SK-N-SH (cell line): Measurements from ENCODE around the gene BNIP3. TPM values are rescaled to one million over a fixed set of nuclear protein-coding genes. Genes with fewer than 3 reads are reported as not detected.

Experiments used
- CTCF ChIA-PET: fragments of 300-600, 350-600 bp; formaldehyde crosslinking; extraction: SDS; loops from one replicate; lab custom pipeline; 2021; lab: Yijun Ruan, JAX
- POLR2A ChIA-PET: fragments of 350-600 bp; sonication (Branson Sonifier 250); formaldehyde crosslinking; extraction: SDS; loops from one replicate; lab custom pipeline; 2020; ENCODE audit warnings: antibody characterized with exemption, inconsistent platforms; lab: Yijun Ruan, JAX
- DNase-seq: peaks from one replicate; pipeline ENCODE4 v3.0.0; 2012
- H2AFZ ChIP-seq: fragments of 200-600 bp; sonication (generic); 2 replicates; pipeline ENCODE4 v1.8.1; 2016; ENCODE audit warnings: antibody characterized with exemption, mild to moderate bottlenecking, low read depth
- H3F3A ChIP-seq: fragments of 200-600 bp; sonication (generic); replicated peaks from 2 replicates; pipeline ENCODE3; 2016; ENCODE audit warnings: antibody characterized with exemption, mild to moderate bottlenecking; ENCODE audit not compliant: insufficient read depth
- H3K27ac ChIP-seq, 2 experiments: fragments of 200-500 bp in 1 of 2; fragments of 200-600 bp in 1 of 2; sonication (Bioruptor generic) in 1 of 2; sonication (generic), shearing (Covaris generic) in 1 of 2; 2 replicates each; pipeline versions ENCODE4 v1.5.1 to v1.6.1; 2014 to 2016; ENCODE audit warnings: low read depth in 2 of 2, inconsistent platforms in 1 of 2, low read length in 1 of 2, mild to moderate bottlenecking in 1 of 2, mixed read lengths in 1 of 2
- H3K27me3 ChIP-seq: fragments of 200-600 bp; sonication (generic), shearing (Covaris generic); 2 replicates; pipeline ENCODE4 v1.6.1; 2016; ENCODE audit warnings: mixed run types; ENCODE audit not compliant: insufficient read depth
- H3K36me3 ChIP-seq, 2 experiments: fragments of 200-500 bp in 1 of 2; fragments of 200-600 bp in 1 of 2; sonication (Bioruptor generic) in 1 of 2; sonication (generic) in 1 of 2; replicated peaks in 1 of 2; 2 replicates each; pipeline versions ENCODE3 to v1.5.1; 2014 to 2016; ENCODE audit warnings: low read length in 1 of 2, mild to moderate bottlenecking in 1 of 2; ENCODE audit not compliant: insufficient read depth in 2 of 2, control insufficient read depth in 1 of 2
- H3K4me1 ChIP-seq, 2 experiments: fragments of 200-500 bp in 1 of 2; fragments of 200-600 bp in 1 of 2; sonication (Bioruptor generic) in 1 of 2; sonication (generic), shearing (Covaris generic) in 1 of 2; 2 replicates each; pipeline versions ENCODE4 v1.5.1 to v1.6.1; 2014 to 2016; ENCODE audit warnings: low read depth in 1 of 2, low read length in 1 of 2, mixed run types in 1 of 2; ENCODE audit not compliant: insufficient read depth in 2 of 2, control insufficient read depth in 1 of 2
- H3K4me2 ChIP-seq: fragments of 200-600 bp; sonication (generic), shearing (Covaris generic); 2 replicates; pipeline ENCODE4 v1.6.1; 2017; ENCODE audit warnings: mixed run types
- H3K4me3 ChIP-seq, 2 experiments: fragments of 200-500 bp in 1 of 2; fragments of 200-600 bp in 1 of 2; sonication (Bioruptor generic) in 1 of 2; sonication (generic), shearing (Covaris generic) in 1 of 2; 2 replicates each; pipeline versions ENCODE4 v1.5.1 to v1.8.1; 2014 to 2016; ENCODE audit warnings: low read depth in 2 of 2, inconsistent platforms in 1 of 2, low read length in 1 of 2, mild to moderate bottlenecking in 1 of 2, mixed read lengths in 1 of 2, moderate library complexity in 1 of 2
- H3K79me2 ChIP-seq: fragments of 200-600 bp; sonication (generic); 2 replicates; pipeline ENCODE4 v1.8.1; 2017; ENCODE audit warnings: mild to moderate bottlenecking; ENCODE audit not compliant: insufficient read depth
- H3K9ac ChIP-seq: fragments of 200-600 bp; sonication (generic); 2 replicates; pipeline ENCODE4 v1.6.1; 2017; ENCODE audit warnings: mixed run types
- H3K9me2 ChIP-seq: fragments of 200-600 bp; sonication (generic); 2 replicates; pipeline ENCODE4 v1.6.1; 2017; ENCODE audit warnings: mixed run types
- H3K9me3 ChIP-seq: fragments of 200-600 bp; sonication (generic); 2 replicates; pipeline ENCODE4 v1.6.1; 2017; ENCODE audit warnings: mixed run types, mild to moderate bottlenecking, moderate library complexity
- H4K20me1 ChIP-seq: fragments of 200-600 bp; sonication (generic); 2 replicates; pipeline ENCODE4 v1.6.1; 2017; ENCODE audit warnings: mild to moderate bottlenecking, mixed run types; ENCODE audit not compliant: insufficient read depth
- CHD2 ChIP-seq: fragments of 150-350 bp; IDR thresholded peaks from 2 replicates; pipeline ENCODE4 v1.6.1; 2018; ENCODE audit warnings: low read length; ENCODE audit not compliant: partially characterized antibody
- EP300 ChIP-seq, 2 experiments: IDR thresholded peaks; 2 replicates each; pipeline versions ENCODE4 v1.4.0 to v1.6.1; 2012; ENCODE audit warnings: borderline replicate concordance in 1 of 2, low read depth in 1 of 2, low read length in 1 of 2
- EZH2phosphoT487 ChIP-seq: fragments of 200-600 bp; sonication (generic); IDR thresholded peaks from 2 replicates; pipeline ENCODE4 v1.6.1; 2017; ENCODE audit warnings: low read depth, mixed run types, mild to moderate bottlenecking, antibody characterized with exemption, moderate library complexity, borderline replicate concordance
- FOSL2 ChIP-seq: IDR thresholded peaks from 2 replicates; pipeline ENCODE4 v1.4.0; 2012; ENCODE audit warnings: low read depth, mild to moderate bottlenecking, moderate library complexity, borderline replicate concordance
- FOXJ3 ChIP-seq: sonication (generic); formaldehyde crosslinking; IDR thresholded peaks from 2 replicates; pipeline ENCODE4 v1.5.1; 2020; ENCODE audit warnings: mild to moderate bottlenecking, missing genetic modification reagents
- FOXM1 ChIP-seq: IDR thresholded peaks from 2 replicates; pipeline ENCODE4 v1.4.0; 2012; ENCODE audit warnings: low read depth, mild to moderate bottlenecking
- GABPA ChIP-seq: IDR thresholded peaks from 2 replicates; pipeline ENCODE4 v1.4.0; 2012; ENCODE audit warnings: low read depth, mild to moderate bottlenecking
- GATA2 ChIP-seq: sonication (generic); formaldehyde crosslinking; IDR thresholded peaks from 2 replicates; pipeline ENCODE4 v1.5.0; 2020; ENCODE audit warnings: mild to moderate bottlenecking, missing genetic modification reagents
- IRF3 ChIP-seq: fragments of 150-350 bp; IDR thresholded peaks from 2 replicates; pipeline ENCODE4 v1.6.1; 2016; ENCODE audit warnings: mild to moderate bottlenecking, low read depth, low read length
- NFIC ChIP-seq: IDR thresholded peaks from 2 replicates; pipeline ENCODE4 v1.4.0; 2012; ENCODE audit warnings: borderline replicate concordance
- NRF1 ChIP-seq: IDR thresholded peaks from 2 replicates; pipeline ENCODE4 v1.6.1; 2012; ENCODE audit warnings: low read depth, mild to moderate bottlenecking, low read length
- PBX3 ChIP-seq: IDR thresholded peaks from 2 replicates; pipeline ENCODE4; 2012
- POLR2AphosphoS5 ChIP-seq: IDR thresholded peaks from 2 replicates; pipeline ENCODE4 v1.6.1; 2012; ENCODE audit warnings: low read depth, low read length
- RAD21 ChIP-seq: IDR thresholded peaks from 2 replicates; pipeline ENCODE4 v1.6.1; 2012; ENCODE audit warnings: mild to moderate bottlenecking, low read length
- RCOR1 ChIP-seq: fragments of 150-350 bp; IDR thresholded peaks from 2 replicates; pipeline ENCODE4 v1.6.1; 2017; ENCODE audit warnings: antibody characterized with exemption, low read length
- REST ChIP-seq: IDR thresholded peaks from 2 replicates; pipeline ENCODE4 v1.6.1; 2012; ENCODE audit warnings: mild to moderate bottlenecking, low read depth, low read length, moderate library complexity
- RFX5 ChIP-seq: IDR thresholded peaks from 2 replicates; pipeline ENCODE4 v1.6.1; 2012; ENCODE audit warnings: mild to moderate bottlenecking, improper control_type of control experiment, low read length
- SIN3A ChIP-seq: IDR thresholded peaks from 2 replicates; pipeline ENCODE4 v1.6.1; 2012; ENCODE audit warnings: low read depth, mild to moderate bottlenecking, low read length, moderate library complexity, borderline replicate concordance
- SMC3 ChIP-seq: IDR thresholded peaks from 2 replicates; pipeline ENCODE4 v1.6.1; 2012; ENCODE audit warnings: low read depth, low read length, improper control_type of control experiment
- TCF12 ChIP-seq: IDR thresholded peaks from 2 replicates; pipeline ENCODE4 v1.4.0; 2012
- USF1 ChIP-seq: IDR thresholded peaks from 2 replicates; pipeline ENCODE4 v1.4.0; 2012; ENCODE audit warnings: low read depth, borderline replicate concordance
- WGBS: methylation state at CpG from one replicate; pipeline ENCODE4 v1.1.6; 2017; ENCODE audit warnings: low lambda C conversion rate; 5-methylcytosine and 5-hydroxymethylcytosine counted together
- polyA plus RNA-seq, 3 experiments: library from polyadenylated mRNA; depleted of rRNA; stranded (reverse); fragments of >200 nt; gene quantifications; 2 replicates each; pipeline ENCODE4 v1.2.3, GENCODE V29; 2012

The BNIP3 gene
- polyA plus RNA-seq, 1 of the 3 experiments (the other 2 are of a cell fraction) = 40.3 TPM

- Histone ChIP-seq H4K20me1 (no peaks in the 10 kb centered on the region), H3K27me3 (no peaks in the 10 kb centered on the region), H3K9ac (no peak overlapping the region), H3K4me1 (no peaks in the 10 kb centered on the region; a peak in 1 of 4 replicates), H3K9me3 (no peaks in the 10 kb centered on the region), H3K4me2 (no peak overlapping the region), H3K36me3 (no peaks in the 10 kb centered on the region), H2AFZ (no peak overlapping the region), H3K27ac (no peak overlapping the region), H3K4me3 (no peak overlapping the region), H3K79me2 (no peaks in the 10 kb centered on the region), H3K9me2 (no peaks in the 10 kb centered on the region), H3F3A (no peaks in the 10 kb centered on the region)
- POLR2A ChIA-PET = no interaction called here
- CTCF ChIA-PET = interaction anchor here (1.3 to 5.1 kb wide), 2 partner anchors 20 to 118 kb away, joined by 3 to 39 read pairs; no protein-coding TSS in a partner anchor
- WGBS = 35% methylated on average over 7 of the region's 12 CpGs
- TF ChIP-seq TCF12 (no peak), USF1 (no peak), RFX5 (no peak)
- DNase-seq = no peak
These were observed 21.7 kb upstream of the BNIP3 start for GRCh38 chr10:132003282-132003924.

- CTCF ChIA-PET = interaction anchor here (0.9 to 5.1 kb wide), 3 partner anchors 12 to 116 kb away, joined by 3 to 39 read pairs (median 6); no protein-coding TSS in a partner anchor
- no peak for DNase-seq
- WGBS = 69% methylated on average over 4 of the region's 4 CpGs
- no peaks in the 10 kb centered on the region for H3K9me3 ChIP-seq
- POLR2A ChIA-PET = no interaction called here
- no peak overlapping the region for H3K4me3 ChIP-seq
- no peaks in the 10 kb centered on the region for H3F3A ChIP-seq
- H3K9ac ChIP-seq = no peak overlapping the region
- no peak overlapping the region for H2AFZ ChIP-seq
- H3K27me3 ChIP-seq = no peaks in the 10 kb centered on the region
- H3K36me3 ChIP-seq = no peaks in the 10 kb centered on the region
- TF ChIP-seq NFIC = no peak
- TF ChIP-seq FOXM1 = no peak
- TF ChIP-seq REST = no peak
- no peak for TF ChIP-seq RCOR1
- TF ChIP-seq FOSL2 = no peak
- no peak for TF ChIP-seq RFX5
- no peak for TF ChIP-seq SIN3A
- TF ChIP-seq IRF3 = no peak
- TF ChIP-seq NRF1 = no peak
- no peak for TF ChIP-seq GABPA
- no peak for TF ChIP-seq SMC3
- TF ChIP-seq USF1 = no peak
- no peak for TF ChIP-seq EZH2phosphoT487
- no peak for TF ChIP-seq RAD21
- no peak for TF ChIP-seq POLR2AphosphoS5
- no peak for TF ChIP-seq PBX3
- no peak for TF ChIP-seq GATA2 (CRISPR knock-in tag)
- TF ChIP-seq FOXJ3 (CRISPR knock-in tag) = no peak
- TF ChIP-seq CHD2 = no peak
- TF ChIP-seq EP300 (IDR thresholded peaks at IDR 0.05; ENCODE audit: borderline replicate concordance in 1 of 2, low read depth in 1 of 2, low read length in 1 of 2) = no peak
- no peak overlapping the region for H3K27ac ChIP-seq
- no peaks in the 10 kb centered on the region for H3K9me2 ChIP-seq
- no peaks in the 10 kb centered on the region; a peak in 1 of 4 replicates for H3K4me1 ChIP-seq
- no peaks in the 10 kb centered on the region for H3K79me2 ChIP-seq
- H4K20me1 ChIP-seq = no peaks in the 10 kb centered on the region
- H3K4me2 ChIP-seq = no peak overlapping the region
These were observed 20.3 kb upstream of the BNIP3 start for GRCh38 chr10:132002004-132002403.
